GM12878 (cell line): ENCODE results near the gene UNC13D. TPM values are rescaled to one million over a fixed set of nuclear protein-coding genes. Genes with fewer than 3 reads are reported as not detected.

Experiments used
- ATAC-seq: fragments of 200-7000 bp; cut with Tn5 transposase; 3 replicates; pipeline ENCODE4 v1.9.1; 2020; ENCODE audit warnings: mild to moderate bottlenecking, moderate library complexity
- BruUV-seq: library from RNA; stranded (reverse); fragments of 400-500 nt; replicated peaks from 2 replicates; lab custom pipeline; 2021; lab: Mats Ljungman, UMichigan
- CTCF ChIA-PET: fragments of 300-600 bp; sonication (Branson Sonifier 250); formaldehyde crosslinking; extraction: SDS; loops from one replicate; lab custom pipeline; 2021; ENCODE audit warnings: inconsistent platforms; lab: Yijun Ruan, JAX
- POLR2A ChIA-PET: fragments of 350-600 bp; formaldehyde crosslinking; extraction: SDS; loops from one replicate; lab custom pipeline; 2021; ENCODE audit warnings: inconsistent platforms; lab: Charles Lee
- RAD21 ChIA-PET: fragments of 300-600 bp; sonication (Branson Sonifier 250); formaldehyde crosslinking; loops from one replicate; lab custom pipeline; 2023; ENCODE audit warnings: antibody characterized with exemption; ENCODE audit not compliant: unreplicated experiment; lab: Charles Lee
- SMC1A ChIA-PET: fragments of 300-600 bp; sonication (Branson Sonifier 250); formaldehyde crosslinking; loops from one replicate; lab custom pipeline; 2023; ENCODE audit not compliant: unreplicated experiment, uncharacterized antibody; lab: Charles Lee
- DNase-seq: peaks from one replicate; pipeline ENCODE4 v3.0.0-alpha.2; 2011; ENCODE audit warnings: low read depth, low spot score
- FAIRE-seq: peaks from 3 replicates; lab custom pipeline; 2011; peaks lifted over from hg19 to GRCh38; lab: Jason Lieb, UNC
- H2AFZ ChIP-seq: 2 replicates; pipeline ENCODE4 v1.6.0; 2011; ENCODE audit warnings: low read depth, low read length, control low read depth; ENCODE audit not compliant: control insufficient read depth
- H3K27ac ChIP-seq: 2 replicates; pipeline ENCODE4 v1.5.1; 2011; ENCODE audit warnings: control low read depth; ENCODE audit not compliant: control insufficient read depth, insufficient read depth
- H3K27me3 ChIP-seq, 2 experiments: replicated peaks in 1 of 2; 2 replicates each; pipeline versions ENCODE4 v1.6.0 to v1.6.1; 2011; ENCODE audit warnings: low read length in 1 of 2; ENCODE audit not compliant: control insufficient read depth in 2 of 2, insufficient read depth in 2 of 2
- H3K36me3 ChIP-seq, 2 experiments: 2 replicates each; pipeline ENCODE4 v1.5.1; 2011; ENCODE audit warnings: low read length in 1 of 2; ENCODE audit not compliant: control insufficient read depth in 2 of 2, insufficient read depth in 2 of 2
- H3K4me1 ChIP-seq: 2 replicates; pipeline ENCODE4 v1.6.1; 2011; ENCODE audit warnings: mild to moderate bottlenecking, low read length, moderate library complexity, mixed read lengths; ENCODE audit not compliant: control insufficient read depth, insufficient read depth
- H3K4me2 ChIP-seq: 2 replicates; pipeline ENCODE4 v1.6.0; 2011; ENCODE audit warnings: control low read depth; ENCODE audit not compliant: control insufficient read depth, insufficient read depth
- H3K4me3 ChIP-seq: fragments of 200-600 bp; sonication (generic); 2 replicates; pipeline ENCODE4 v1.5.1; 2016
- H3K79me2 ChIP-seq: 2 replicates; pipeline ENCODE4 v1.6.0; 2011; ENCODE audit warnings: low read length; ENCODE audit not compliant: control insufficient read depth, insufficient read depth
- H3K9ac ChIP-seq: 2 replicates; pipeline ENCODE4 v1.8.0; 2011; ENCODE audit warnings: low read length, control low read depth, mixed read lengths; ENCODE audit not compliant: control insufficient read depth, insufficient read depth
- H3K9me3 ChIP-seq: replicated peaks from 3 replicates; pipeline ENCODE4 v1.5.1; 2011; ENCODE audit warnings: mild to moderate bottlenecking, low read length; ENCODE audit not compliant: control insufficient read depth, insufficient read depth
- H4K20me1 ChIP-seq: 2 replicates; pipeline ENCODE4 v1.6.0; 2011; ENCODE audit not compliant: control insufficient read depth, insufficient read depth
- BMI1 ChIP-seq: fragments of 450-650 bp; IDR thresholded peaks from 2 replicates; pipeline ENCODE4 v1.6.1; 2016; ENCODE audit warnings: mild to moderate bottlenecking, moderate library complexity, borderline replicate concordance
- CHD4 ChIP-seq: fragments of 200-600 bp; sonication (generic); IDR thresholded peaks from 2 replicates; pipeline ENCODE4 v1.6.1; 2016; ENCODE audit warnings: mild to moderate bottlenecking
- CREB1 ChIP-seq: IDR thresholded peaks from 2 replicates; pipeline ENCODE4 v1.6.1; 2012; ENCODE audit warnings: low read depth, mild to moderate bottlenecking, inconsistent platforms
- HCFC1 ChIP-seq: fragments of 150-350 bp; IDR thresholded peaks from 2 replicates; pipeline ENCODE4 v1.6.1; 2014; ENCODE audit warnings: low read length
- JUNB ChIP-seq: IDR thresholded peaks from 2 replicates; pipeline ENCODE4 v1.6.1; 2016; ENCODE audit warnings: antibody characterized with exemption, mild to moderate bottlenecking
- MXI1 ChIP-seq: fragments of 150-350 bp; IDR thresholded peaks from 2 replicates; pipeline ENCODE4 v1.6.1; 2011; ENCODE audit warnings: low read depth, mild to moderate bottlenecking, inconsistent platforms, low read length, improper control_type of control experiment
- PAX8 ChIP-seq: fragments of 450-650 bp; IDR thresholded peaks from 2 replicates; pipeline ENCODE4 v1.6.1; 2017; ENCODE audit warnings: mild to moderate bottlenecking, moderate library complexity
- PKNOX1 ChIP-seq: fragments of 450-650 bp; IDR thresholded peaks from 2 replicates; pipeline ENCODE4 v1.6.1; 2016; ENCODE audit warnings: mild to moderate bottlenecking
- RCOR1 ChIP-seq: conservative IDR thresholded peaks from 2 replicates; pipeline ENCODE4 v1.6.1; 2012; ENCODE audit warnings: low read depth, low read length, improper control_type of control experiment
- REST ChIP-seq: IDR thresholded peaks from 2 replicates; pipeline ENCODE4 v1.6.1; 2012; ENCODE audit warnings: mild to moderate bottlenecking, low read depth, low read length
- SP1 ChIP-seq: IDR thresholded peaks from one replicate; pipeline ENCODE4 v1.6.1; 2011; ENCODE audit warnings: low read depth, low read length
- TBL1XR1 ChIP-seq: IDR thresholded peaks from 2 replicates; pipeline ENCODE4 v1.6.1; 2012; ENCODE audit warnings: low read depth, low read length, improper control_type of control experiment
- YBX1 ChIP-seq: fragments of 450-650 bp; IDR thresholded peaks from 2 replicates; pipeline ENCODE4 v1.6.1; 2016; ENCODE audit warnings: antibody characterized with exemption
- WGBS: methylation state at CpG from one replicate; pipeline ENCODE4 v1.1.6; 2016; ENCODE audit warnings: low lambda C conversion rate; ENCODE audit not compliant: insufficient replicate concordance, insufficient coverage; ENCODE audit errors: missing lambda C conversion rate; 5-methylcytosine and 5-hydroxymethylcytosine counted together
- in situ Hi-C: fragments of 300-500 bp; cut with MboI; formaldehyde crosslinking; loops from 9 replicates; pipeline ENCODE4 v1.14.3; 2018; ENCODE audit warnings: mixed read lengths
- intact Hi-C: fragments of 100-400 bp; cut with micrococcal nuclease; formaldehyde crosslinking; loops from one replicate; pipeline ENCODE4 v1.14.2; 2022; ENCODE audit not compliant: unreplicated experiment
- polyA plus RNA-seq, 11 experiments: library from polyadenylated mRNA; depleted of rRNA in 4 of 11; unstranded in 6 of 11; stranded (reverse) in 5 of 11; fragments of >200 nt; fragmentation: Nextera tagmentation in 4 of 11; fragmentation: Illumina TruSeq in 1 of 11; extraction: Ambion mirVana in 4 of 11; extraction: Trizol in 1 of 11; gene quantifications; 1 replicate in 1 of 11; 2 replicates in 10 of 11; pipeline versions ENCODE4 v1.2.1 to v1.2.3, GENCODE V29; 2011 to 2016; ENCODE audit warnings: inconsistent platforms in 2 of 11, missing spikeins in 2 of 11, low read depth in 1 of 11
- total RNA-seq, 4 experiments: library from RNA; depleted of rRNA in 3 of 4; stranded (reverse); fragments of >200 nt in 3 of 4; fragmentation: Illumina TruSeq in 1 of 4; extraction: Trizol in 1 of 4; gene quantifications; 2 replicates each; pipeline versions ENCODE4 v1.2.1 to v1.2.3, GENCODE V29; 2013 to 2021
- TF ChIP-seq, protein P1 (sequence below): fragments of 450-650 bp; IDR thresholded peaks from 2 replicates; pipeline ENCODE4 v1.6.1; 2017; ENCODE audit warnings: mild to moderate bottlenecking

The UNC13D gene
- total and polyA plus RNA-seq, 10 of the 15 experiments (the other 5 are each of a cell fraction or from before 2014, with no cell fraction given): 0.32 to 63.9 (median 25.2) TPM

- Histone ChIP-seq H3K4me1 (peaks cover 25% of the 10 kb centered on the region), H3K9ac (no peak overlapping the region), H3K9me3 (no peaks in the 10 kb centered on the region), H3K79me2 (no peaks in the 10 kb centered on the region), H4K20me1 (no peaks in the 10 kb centered on the region), H3K27ac (no peak overlapping the region), H3K27me3 (peaks cover 1 to 2% of the 10 kb centered on the region in 2 experiments; a peak in 3 of 4 replicates), H3K4me3 (no peak overlapping the region), H3K36me3 (no peaks in the 10 kb centered on the region), H3K4me2 (no peak overlapping the region), H2AFZ (no peak overlapping the region)
- BruUV-seq: no TSS peak
- RAD21 ChIA-PET: interaction anchor here (1.2 kb wide), 1 partner anchor 1499 kb away, joined by 3 read pairs; no protein-coding TSS in a partner anchor
- intact Hi-C loops: no loop called here
- TF ChIP-seq HCFC1 (no peak), PKNOX1 (no peak), BMI1 (no peak), PAX8 (no peak), TBL1XR1 (no peak), CHD4 (no peak), RCOR1 (no peak), REST (no peak), YBX1 (no peak), SP1 (no peak), JUNB (no peak), CREB1 (no peak), MXI1 (no peak)
- TF ChIP-seq, protein P1, sequence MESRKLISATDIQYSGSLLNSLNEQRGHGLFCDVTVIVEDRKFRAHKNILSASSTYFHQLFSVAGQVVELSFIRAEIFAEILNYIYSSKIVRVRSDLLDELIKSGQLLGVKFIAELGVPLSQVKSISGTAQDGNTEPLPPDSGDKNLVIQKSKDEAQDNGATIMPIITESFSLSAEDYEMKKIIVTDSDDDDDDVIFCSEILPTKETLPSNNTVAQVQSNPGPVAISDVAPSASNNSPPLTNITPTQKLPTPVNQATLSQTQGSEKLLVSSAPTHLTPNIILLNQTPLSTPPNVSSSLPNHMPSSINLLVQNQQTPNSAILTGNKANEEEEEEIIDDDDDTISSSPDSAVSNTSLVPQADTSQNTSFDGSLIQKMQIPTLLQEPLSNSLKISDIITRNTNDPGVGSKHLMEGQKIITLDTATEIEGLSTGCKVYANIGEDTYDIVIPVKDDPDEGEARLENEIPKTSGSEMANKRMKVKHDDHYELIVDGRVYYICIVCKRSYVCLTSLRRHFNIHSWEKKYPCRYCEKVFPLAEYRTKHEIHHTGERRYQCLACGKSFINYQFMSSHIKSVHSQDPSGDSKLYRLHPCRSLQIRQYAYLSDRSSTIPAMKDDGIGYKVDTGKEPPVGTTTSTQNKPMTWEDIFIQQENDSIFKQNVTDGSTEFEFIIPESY: no peak
- CTCF ChIA-PET: interaction anchor here (0.7 to 7.9 kb wide), 4 partner anchors 14 to 129 kb away, joined by 4 to 81 read pairs (median 4); partner anchors contain the start of genes TRIM65 and WBP2
- SMC1A ChIA-PET: interaction anchor here (1.1 to 1.8 kb wide), 2 partner anchors 13 to 15 kb away, joined by 4 to 5 read pairs; no protein-coding TSS in a partner anchor
- FAIRE-seq (no peak), DNase-seq (no peak), ATAC-seq (no peak)
- WGBS: 70% methylated on average over 11 of the region's 11 CpGs
- in situ Hi-C loops: no loop called here
- POLR2A ChIA-PET: no interaction called here
Measured at GRCh38 chr17:75873587-75874322, 29.6 kb upstream of the UNC13D start.
